ENCODE measurements around the gene CENPX.
A peak's percentile ranks its signal among the peaks of the same experiment; 100 is the strongest.

The CENPX gene
- long read RNA-seq, donor 1, transcript CENPX-202 (5 exons, 805 nt), result minor isoform, 26 of 80 reads
- long read RNA-seq, donor 1, transcript CENPX-201 (4 exons, 751 nt), result major isoform, 37 of 80 reads
- long read RNA-seq, donor 1, partial matches to known transcripts, result 5 of 80 reads
- long read RNA-seq, donor 1, other reads (novel, unspliced or antisense), result 0 of 80 reads
- long read RNA-seq, donor 2, transcript CENPX-201 (4 exons, 751 nt), result minor isoform, 17 of 42 reads
- long read RNA-seq, donor 2, transcript CENPX-202 (5 exons, 805 nt), result major isoform, 20 of 42 reads
- long read RNA-seq, donor 2, partial matches to known transcripts, result 0 of 42 reads
- long read RNA-seq, donor 2, other reads (novel, unspliced or antisense), result 0 of 42 reads
- long read RNA-seq, donor 3, transcript CENPX-201 (4 exons, 751 nt), result major isoform, 14 of 25 reads
- long read RNA-seq, donor 3, transcript CENPX-202 (5 exons, 805 nt), result minor isoform, 9 of 25 reads
- long read RNA-seq, donor 3, partial matches to known transcripts, result 0 of 25 reads
- long read RNA-seq, donor 3, other reads (novel, unspliced or antisense), result 0 of 25 reads
- long read RNA-seq, donor 4, transcript CENPX-202 (5 exons, 805 nt), result minor isoform, 17 of 43 reads
- long read RNA-seq, donor 4, transcript CENPX-201 (4 exons, 751 nt), result major isoform, 21 of 43 reads
- long read RNA-seq, donor 4, partial matches to known transcripts, result 0 of 43 reads
- long read RNA-seq, donor 4, other reads (novel, unspliced or antisense), result 0 of 43 reads
- long read RNA-seq, donor 5, transcript CENPX-202 (5 exons, 805 nt), result major isoform, 34 of 69 reads
- long read RNA-seq, donor 5, transcript CENPX-206 (4 exons, 710 nt), result minor isoform, 6 of 69 reads
- long read RNA-seq, donor 5, transcript CENPX-201 (4 exons, 751 nt), result minor isoform, 24 of 69 reads
- long read RNA-seq, donor 5, partial matches to known transcripts, result 0 of 69 reads
- long read RNA-seq, donor 5, other reads (novel, unspliced or antisense), result 0 of 69 reads
- long read RNA-seq, donor 6, transcript CENPX-202 (5 exons, 805 nt), result major isoform, 22 of 51 reads
- long read RNA-seq, donor 6, transcript CENPX-201 (4 exons, 751 nt), result major isoform, 22 of 51 reads
- long read RNA-seq, donor 6, partial matches to known transcripts, result 0 of 51 reads
- long read RNA-seq, donor 6, other reads (novel, unspliced or antisense), result 0 of 51 reads
- long read RNA-seq, donor 7, result 0 reads
- long read RNA-seq, donor 8, transcript CENPX-201 (4 exons, 751 nt), result major isoform, 18 of 56 reads
- long read RNA-seq, donor 8, transcript CENPX-202 (5 exons, 805 nt), result minor isoform, 17 of 56 reads
- long read RNA-seq, donor 8, partial matches to known transcripts, result 0 of 56 reads
- long read RNA-seq, donor 8, other reads (novel, unspliced or antisense), result 16 of 56 reads

DNA sequence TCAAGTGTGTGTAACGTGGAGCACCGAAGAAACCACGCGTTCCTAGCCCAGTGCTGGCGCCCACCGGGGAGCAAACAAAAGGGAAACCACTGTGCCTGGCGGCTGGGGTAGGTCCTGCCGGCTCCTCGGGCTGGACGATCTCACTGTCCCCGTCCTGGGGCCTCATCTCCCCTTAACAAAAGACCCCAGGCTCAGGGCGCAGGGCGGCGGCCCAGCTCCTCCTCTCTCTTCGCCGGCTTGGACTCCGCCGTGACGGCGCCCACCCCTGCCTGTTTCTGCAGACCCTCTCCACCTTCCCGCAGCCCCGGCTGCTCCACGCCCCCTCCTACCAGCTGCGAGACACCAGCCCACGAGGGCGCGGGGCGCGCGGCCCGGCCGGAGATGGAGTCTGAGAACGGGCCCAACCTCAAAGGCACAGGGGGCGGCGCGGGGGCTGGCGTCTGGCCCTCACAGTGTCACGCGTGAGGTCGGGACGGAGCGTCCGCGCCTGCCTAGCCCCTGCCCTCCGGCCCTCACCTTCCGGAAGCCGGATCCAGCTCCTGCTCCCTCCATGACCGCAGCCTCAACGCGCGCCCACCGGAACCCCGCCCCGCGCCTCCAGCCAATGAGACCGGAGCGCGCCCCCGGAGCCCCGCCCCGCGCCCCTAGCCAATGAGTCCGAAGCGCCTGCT, at the start of gene CENPX:
Gene CENPX (minus strand): TSS at position 569 of the 671 bp plus-strand sequence. CDS start 17 bp downstream, at position 552.
- peak; percentile 84 for DNase-seq

DNA sequence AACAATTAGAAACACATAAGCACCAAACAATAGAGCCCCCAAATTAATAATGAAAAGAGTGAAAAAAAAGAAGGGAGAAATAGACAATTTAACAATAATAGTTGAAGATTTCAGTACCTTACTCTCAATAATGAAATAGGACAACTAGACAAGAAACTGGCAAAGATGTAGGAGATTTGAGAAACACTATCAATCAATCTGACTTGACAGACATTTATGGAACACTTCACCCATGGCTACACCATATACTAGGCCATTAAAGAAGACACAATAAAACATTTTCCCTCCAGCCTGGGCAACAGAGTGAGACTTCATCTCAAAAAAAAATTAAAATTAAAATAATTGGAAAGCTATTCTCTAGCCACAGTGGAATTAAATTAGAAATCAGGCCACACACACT, 47.9 kb upstream of the CENPX start:
- DNase-seq, result no peak

DNA sequence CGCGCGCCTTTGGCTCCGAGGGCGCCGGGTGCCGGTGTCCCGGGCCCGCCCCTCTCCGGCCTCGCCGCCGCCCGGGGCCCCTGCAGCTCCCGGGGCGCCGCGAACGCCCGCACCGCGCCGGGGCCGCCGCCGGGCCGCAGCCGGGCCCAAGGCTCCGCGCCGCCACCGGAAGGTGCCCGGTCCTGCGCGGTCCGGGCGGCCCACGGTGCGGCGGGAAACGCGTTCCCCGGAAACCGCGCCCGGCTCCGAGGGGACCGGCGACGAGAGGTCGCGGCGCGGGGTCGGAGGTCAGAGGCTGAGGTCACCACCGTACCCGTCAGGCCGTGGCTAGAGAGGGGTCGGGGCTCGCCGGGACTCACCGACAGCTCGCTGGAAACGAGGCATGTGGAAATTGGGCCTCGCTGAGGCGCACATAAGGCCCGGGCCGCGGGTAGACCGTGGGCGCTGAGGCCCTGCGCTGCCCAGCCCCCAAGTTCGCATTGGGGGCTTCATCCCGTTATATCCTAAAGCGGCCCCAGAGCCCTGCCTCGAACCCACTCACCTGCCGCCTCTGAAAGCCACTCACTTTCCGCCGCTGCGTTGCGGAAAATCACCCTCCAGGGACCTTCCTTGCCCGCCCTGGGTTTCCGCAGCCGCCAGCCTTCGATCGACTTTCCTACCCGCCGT, 43.1 kb upstream of the CENPX start, which contains the start of gene DUS1L:
Gene DUS1L (minus strand): TSS at position 167 of the 666 bp plus-strand sequence. CDS start 745 bp downstream, outside the sequence.
- peak; percentile 82 for DNase-seq

DNA sequence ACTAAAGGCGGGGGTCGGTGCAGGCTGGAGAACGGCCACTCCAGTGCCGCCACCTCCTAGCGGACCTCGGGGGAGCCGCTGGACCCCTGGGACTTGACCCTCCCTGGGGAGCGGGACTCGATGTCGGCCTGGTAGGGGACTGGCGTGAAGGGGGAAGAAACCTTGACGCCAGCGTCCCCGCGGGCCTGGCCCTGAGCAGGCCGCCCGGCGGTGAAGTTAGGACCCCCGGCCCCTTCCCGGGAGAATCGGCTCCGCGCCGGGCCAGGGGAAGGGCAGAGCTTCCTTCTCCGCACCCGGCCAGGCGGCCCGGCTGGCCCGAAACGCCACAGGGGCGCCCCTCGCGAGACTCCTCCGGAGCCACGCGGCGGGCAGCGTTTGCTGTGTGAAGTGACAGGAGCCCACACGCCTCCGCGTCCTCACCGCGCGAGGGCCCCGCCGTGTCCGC, 42.5 kb upstream of the CENPX start:
- peak; percentile 49 for DNase-seq

DNA sequence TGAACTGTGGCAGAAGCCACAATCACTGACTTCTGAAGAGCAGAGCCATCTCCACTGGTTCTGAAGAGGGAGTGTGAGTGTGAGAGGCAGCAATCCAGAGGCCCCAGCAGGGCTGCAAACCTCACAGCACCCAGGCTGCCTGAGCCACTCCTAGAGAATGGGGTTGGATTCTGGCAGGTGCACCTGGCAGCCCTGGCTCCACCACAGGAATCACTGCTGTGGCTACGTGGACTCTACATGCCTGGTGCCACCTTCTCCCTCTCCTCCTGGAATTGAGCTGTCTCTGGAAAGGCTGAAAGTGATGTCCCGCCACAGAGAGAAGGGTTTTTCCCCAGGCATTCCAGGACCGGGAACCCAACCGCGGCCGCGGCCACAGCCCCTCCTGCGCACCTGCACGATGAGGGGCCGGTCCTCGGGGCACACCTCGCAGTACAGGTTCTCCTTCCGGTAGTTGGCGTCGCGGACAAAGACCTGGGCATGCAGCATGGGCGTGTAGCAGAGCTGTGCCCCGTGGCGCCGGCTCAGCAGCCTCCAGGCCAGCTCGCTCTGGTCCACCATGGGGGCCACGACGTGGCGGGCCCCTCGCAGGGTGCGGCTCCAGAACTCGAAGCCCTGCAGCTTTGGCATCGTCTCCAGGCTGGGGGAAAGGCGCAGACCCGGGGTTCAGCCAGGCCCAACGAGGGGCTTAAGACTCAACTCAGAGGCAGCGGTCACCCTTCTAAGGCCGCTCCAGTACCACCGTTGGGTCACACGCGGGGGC, 41.9 kb upstream of the CENPX start:
- DNase-seq, result no peak

GRCh38 chr17:82063424-82064415, 41.0 kb upstream of the CENPX start:
- no peak for DNase-seq

- DNase-seq, result no peak
These were observed 40.3 kb upstream of the CENPX start for GRCh38 chr17:82062984-82063368.

DNA sequence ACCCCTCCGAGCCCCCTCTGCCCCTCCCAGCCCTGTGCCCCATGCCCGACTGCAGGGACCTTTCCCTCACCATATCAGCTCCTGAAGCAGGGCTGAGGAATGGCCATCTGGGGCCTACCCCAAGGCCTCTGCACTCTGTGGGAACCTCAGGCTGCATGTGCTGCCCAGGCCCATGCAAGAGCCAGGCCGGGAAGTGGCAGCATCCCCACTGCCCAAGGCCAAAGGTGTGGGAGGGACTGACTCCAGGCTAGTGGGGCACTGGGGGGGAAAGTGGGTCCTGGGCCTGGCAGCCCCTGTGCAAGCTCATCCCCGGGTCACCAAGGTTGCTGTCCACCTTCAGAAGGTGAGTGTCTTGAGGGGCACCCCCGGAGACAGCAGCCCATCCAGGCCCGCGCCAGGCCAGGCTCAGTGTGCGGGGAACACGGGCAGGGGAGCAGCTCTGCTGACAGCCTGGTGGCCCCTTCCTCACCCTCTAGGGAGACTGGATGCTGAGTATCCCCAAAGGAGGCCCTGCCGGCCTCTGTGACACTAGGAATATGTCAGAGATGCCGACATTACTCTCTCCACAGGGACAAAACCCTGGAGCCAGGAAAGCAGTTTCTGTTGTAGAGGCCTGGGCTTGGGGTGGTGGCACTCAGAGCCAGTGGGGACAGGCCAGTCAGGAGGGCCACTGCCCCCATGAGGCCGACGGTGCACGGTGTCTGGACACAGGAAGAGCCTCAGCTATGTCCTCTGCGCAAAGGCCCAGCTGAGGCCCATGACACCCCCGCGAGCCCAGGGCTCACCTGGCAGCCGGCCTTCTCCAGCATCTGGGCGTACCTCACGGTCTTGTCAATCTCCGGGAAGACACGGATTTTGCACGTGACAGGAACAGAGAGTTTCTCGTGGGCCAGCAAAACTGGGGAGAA, 39.7 kb upstream of the CENPX start:
- no peak for DNase-seq

GRCh38 chr17:82061047-82061925, 38.6 kb upstream of the CENPX start:
- DNase-seq, result no peak

GRCh38 chr17:82060614-82061013, 37.9 kb upstream of the CENPX start:
- DNase-seq, result no peak

DNA sequence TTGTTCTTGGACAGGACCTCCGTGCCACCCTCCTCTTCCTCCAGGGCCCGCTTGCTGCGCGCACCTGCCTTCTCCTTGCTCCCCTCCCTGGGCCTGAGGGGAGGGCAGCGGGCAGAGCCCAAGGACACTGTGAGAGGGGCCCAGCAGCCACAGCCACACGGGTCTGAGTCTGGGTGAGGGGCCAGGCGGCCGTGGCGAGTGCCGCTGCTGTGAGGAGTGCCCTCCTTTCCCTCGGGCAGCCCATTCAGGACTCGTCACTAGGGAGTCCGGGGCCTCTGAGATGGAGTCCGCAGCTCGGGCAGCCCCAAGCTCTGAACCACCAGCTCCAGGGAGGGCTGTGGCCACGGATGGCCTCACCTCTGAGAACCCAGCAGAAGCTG, 37.3 kb upstream of the CENPX start:
- no peak for DNase-seq

- no peak for DNase-seq
These were observed 36.8 kb upstream of the CENPX start for GRCh38 chr17:82059272-82060000.

- no peak for DNase-seq
These were observed 36.2 kb upstream of the CENPX start for GRCh38 chr17:82058855-82059249.

DNA sequence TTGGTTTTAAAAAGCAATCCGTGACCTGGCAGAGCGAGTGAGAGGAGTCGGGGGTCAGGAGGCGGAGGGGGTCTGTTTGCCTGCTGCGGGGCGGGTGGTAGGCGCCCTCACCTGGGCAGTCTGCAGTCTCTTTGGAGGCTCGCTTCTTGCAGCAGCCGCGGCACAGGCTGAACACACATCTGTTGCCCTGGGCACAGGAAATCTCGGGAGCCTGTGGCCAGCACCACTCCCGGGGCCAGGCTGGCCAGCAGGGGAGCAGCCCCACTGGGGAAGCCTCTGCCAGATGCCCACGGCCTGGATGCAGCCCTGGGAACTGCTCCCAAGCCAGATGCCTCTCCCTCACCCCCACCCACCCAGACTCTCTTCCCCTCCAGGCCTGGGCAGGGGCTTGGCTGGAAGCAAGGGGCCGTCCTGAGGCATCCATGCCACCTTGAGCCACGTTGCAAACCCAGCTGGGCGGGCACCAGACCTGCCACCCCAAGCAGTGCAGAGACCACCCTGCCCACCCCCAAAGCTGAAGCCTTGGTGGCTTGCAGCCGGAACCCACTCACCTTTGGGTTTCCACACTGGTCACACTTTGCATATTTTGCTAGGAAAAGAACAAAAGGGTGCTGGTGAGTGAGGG, 35.7 kb upstream of the CENPX start:
- DNase-seq, result no peak

Data from right kidney (tissue), 9 donors.